Neural progenitor cell (in vitro differentiated cells): ENCODE results near the gene RNF150. TPM values are rescaled to one million over a fixed set of nuclear protein-coding genes. Genes with fewer than 3 reads are reported as not detected.
"Not testable (repeated sequence)": the region's sequence is repeated elsewhere in the genome, so short reads cannot be mapped to it uniquely, and the experiment has no call there.

Source experiments
- DNase-seq: peaks from one replicate; pipeline ENCODE4 v3.0.0-alpha.2; 2016; ENCODE audit warnings: low spot score
- H2AFZ ChIP-seq: fragments of 200-600 bp; sonication (generic); replicated peaks from 2 replicates; pipeline ENCODE4 v1.6.1; 2016; ENCODE audit warnings: antibody characterized with exemption
- H3F3A ChIP-seq: fragments of 200-600 bp; sonication (generic); 2 replicates; pipeline ENCODE4 v1.6.1; 2016; ENCODE audit warnings: antibody characterized with exemption, low read depth
- H3K27ac ChIP-seq: fragments of 200-600 bp; sonication (generic); 2 replicates; pipeline ENCODE4 v1.5.1; 2016; ENCODE audit warnings: mild to moderate bottlenecking
- H3K27me3 ChIP-seq: fragments of 200-600 bp; sonication (generic); 2 replicates; pipeline ENCODE4 v1.6.1; 2016; ENCODE audit warnings: mild to moderate bottlenecking, moderate library complexity
- H3K36me3 ChIP-seq: fragments of 200-600 bp; sonication (generic); 2 replicates; pipeline ENCODE4 v1.5.1; 2016
- H3K4me1 ChIP-seq: fragments of 200-600 bp; sonication (generic); 2 replicates; pipeline ENCODE4 v1.6.1; 2016; ENCODE audit warnings: mixed run types
- H3K4me2 ChIP-seq: fragments of 200-600 bp; sonication (generic); 2 replicates; pipeline ENCODE4 v1.6.1; 2016
- H3K4me3 ChIP-seq: fragments of 200-600 bp; sonication (generic); 2 replicates; pipeline ENCODE4 v1.5.1; 2016
- H3K79me2 ChIP-seq: fragments of 200-600 bp; sonication (generic); 2 replicates; pipeline ENCODE4 v1.6.1; 2016; ENCODE audit warnings: low read depth
- H3K9ac ChIP-seq: fragments of 200-600 bp; sonication (generic); 2 replicates; pipeline ENCODE4 v1.6.1; 2016
- H3K9me3 ChIP-seq: fragments of 200-600 bp; sonication (generic); 2 replicates; pipeline ENCODE4 v1.5.1; 2016; ENCODE audit warnings: low read depth
- H4K20me1 ChIP-seq: fragments of 200-600 bp; sonication (generic); 2 replicates; pipeline ENCODE4 v1.6.1; 2016; ENCODE audit warnings: low read depth
- H3K27ac Mint-ChIP-seq: 3 replicates; pipeline ENCODE4 v1.8.0; 2021; ENCODE audit warnings: mixed read lengths
- H3K27me3 Mint-ChIP-seq: 2 replicates; pipeline ENCODE4 v1.8.0; 2022; ENCODE audit warnings: low read depth, mild to moderate bottlenecking, inconsistent platforms, moderate library complexity, mixed read lengths; ENCODE audit not compliant: insufficient read depth
- H3K36me3 Mint-ChIP-seq: 3 replicates; pipeline ENCODE4 v1.8.0; 2021; ENCODE audit warnings: mixed read lengths
- H3K4me1 Mint-ChIP-seq: 3 replicates; pipeline ENCODE4 v1.8.0; 2021; ENCODE audit warnings: mixed read lengths
- H3K4me3 Mint-ChIP-seq: 3 replicates; pipeline ENCODE4 v1.8.0; 2021; ENCODE audit warnings: mild to moderate bottlenecking, moderate library complexity, mixed read lengths
- H3K9me3 Mint-ChIP-seq: 3 replicates; pipeline ENCODE4 v1.8.0; 2020; ENCODE audit warnings: mixed read lengths
- CTCF ChIP-seq: fragments of 200-600 bp; sonication (generic); IDR thresholded peaks from 2 replicates; pipeline ENCODE4 v1.5.1; 2017; ENCODE audit warnings: antibody characterized with exemption, mild to moderate bottlenecking
- EZH2 ChIP-seq: fragments of 200-600 bp; sonication (generic); IDR thresholded peaks from 2 replicates; pipeline ENCODE4 v1.6.1; 2017; ENCODE audit warnings: antibody characterized with exemption, mild to moderate bottlenecking, moderate library complexity
- EZH2phosphoT487 ChIP-seq: fragments of 200-600 bp; sonication (generic); IDR thresholded peaks from 2 replicates; pipeline ENCODE4 v1.6.1; 2017; ENCODE audit warnings: antibody characterized with exemption
- total RNA-seq: library from RNA; depleted of rRNA; stranded (reverse); fragments of >200 nt; gene quantifications from 2 replicates; pipeline ENCODE4 v1.2.3, GENCODE V29; 2015; ENCODE audit warnings: low replicate concordance

The RNF150 gene
- total RNA-seq, 1 donor from 2014 or later: 1.4 TPM

- Histone ChIP-seq H3K4me3 (no peak overlapping the region), H3K27me3 (no peaks in the 10 kb centered on the region), H4K20me1 (no peaks in the 10 kb centered on the region), H3K4me2 (no peak overlapping the region), H2AFZ (no peak overlapping the region), H3K9ac (no peak overlapping the region), H3K27ac (no peak overlapping the region), H3K4me1 (peaks cover 13% of the 10 kb centered on the region), H3K9me3 (no peaks in the 10 kb centered on the region), H3F3A (peaks cover 9% of the 10 kb centered on the region), H3K36me3 (no peaks in the 10 kb centered on the region), H3K79me2 (no peaks in the 10 kb centered on the region)
- H3K27me3 Mint-ChIP-seq: peaks cover 4% of the 10 kb centered on the region
- TF ChIP-seq EZH2 (no peak), EZH2phosphoT487 (no peak), CTCF (no peak)
- H3K4me1 Mint-ChIP-seq: peaks cover 7% of the 10 kb centered on the region
- peaks cover 5% of the 10 kb centered on the region for H3K9me3 Mint-ChIP-seq
- H3K27ac Mint-ChIP-seq: no peak overlapping the region
- DNase-seq: no peak
- H3K36me3 Mint-ChIP-seq: no peaks in the 10 kb centered on the region
- no peak overlapping the region for H3K4me3 Mint-ChIP-seq
These were observed 303.4 kb downstream of the RNF150 start for GRCh38 chr4:140829825-140830224.

GRCh38 chr4:140826701-140827027, 306.6 kb downstream of the RNF150 start:
- H3K9ac ChIP-seq: no peak overlapping the region
- H3K79me2 ChIP-seq: no peaks in the 10 kb centered on the region
- no peak for DNase-seq
- H3K36me3 ChIP-seq: no peaks in the 10 kb centered on the region
- no peak overlapping the region for H3K4me3 ChIP-seq
- peaks cover 8% of the 10 kb centered on the region for H3K9me3 Mint-ChIP-seq
- H4K20me1 ChIP-seq: no peaks in the 10 kb centered on the region
- H3K27ac Mint-ChIP-seq: no peak overlapping the region
- H2AFZ ChIP-seq: no peak overlapping the region
- H3K9me3 ChIP-seq: no peaks in the 10 kb centered on the region
- H3K27ac ChIP-seq: no peak overlapping the region
- H3K36me3 Mint-ChIP-seq: no peaks in the 10 kb centered on the region
- no peaks in the 10 kb centered on the region for H3K27me3 Mint-ChIP-seq
- H3K4me2 ChIP-seq: no peak overlapping the region
- H3K4me1 ChIP-seq: no peaks in the 10 kb centered on the region
- H3F3A ChIP-seq: no peaks in the 10 kb centered on the region
- no peak for TF ChIP-seq EZH2
- H3K4me1 Mint-ChIP-seq: no peaks in the 10 kb centered on the region
- no peaks in the 10 kb centered on the region for H3K27me3 ChIP-seq
- no peak overlapping the region for H3K4me3 Mint-ChIP-seq

- H3K4me3 Mint-ChIP-seq, H3K4me1 ChIP-seq, DNase-seq: not testable (repeated sequence)
These were observed 312.7 kb downstream of the RNF150 start for GRCh38 chr4:140820520-140820919.

GRCh38 chr4:140819610-140820009, 313.7 kb downstream of the RNF150 start:
- Histone ChIP-seq H3F3A (no peaks in the 10 kb centered on the region), H3K79me2 (no peaks in the 10 kb centered on the region)
- no peaks in the 10 kb centered on the region for H3K4me1 Mint-ChIP-seq

More at GRCh38 chr4:140820520-140820919, 312.7 kb downstream of the RNF150 start:
- not testable (repeated sequence) for H3K4me3 ChIP-seq, H3K9ac ChIP-seq, H3K79me2 ChIP-seq, H3K36me3 Mint-ChIP-seq, H3K27ac Mint-ChIP-seq, H3F3A ChIP-seq, H4K20me1 ChIP-seq, H2AFZ ChIP-seq, H3K4me2 ChIP-seq, H3K36me3 ChIP-seq, H3K27ac ChIP-seq, H3K27me3 ChIP-seq, H3K4me1 Mint-ChIP-seq, H3K9me3 ChIP-seq, H3K27me3 Mint-ChIP-seq
- peaks cover 11% of the 10 kb centered on the region for H3K9me3 Mint-ChIP-seq

More at GRCh38 chr4:140819610-140820009, 313.7 kb downstream of the RNF150 start:
- H3K9me3 Mint-ChIP-seq: peaks cover 7% of the 10 kb centered on the region
- Histone ChIP-seq H3K4me2 (peak overlapping the region; percentile 10), H3K4me1 (peaks cover 10% of the 10 kb centered on the region), H3K27ac (no peak overlapping the region), H2AFZ (no peak overlapping the region), H3K9ac (no peak overlapping the region), H3K36me3 (no peaks in the 10 kb centered on the region), H3K27me3 (no peaks in the 10 kb centered on the region), H4K20me1 (no peaks in the 10 kb centered on the region), H3K9me3 (no peaks in the 10 kb centered on the region), H3K4me3 (no peak overlapping the region)
- no peak for TF ChIP-seq CTCF
- TF ChIP-seq EZH2: no peak
- no peak for TF ChIP-seq EZH2phosphoT487
- no peak overlapping the region for H3K27ac Mint-ChIP-seq
- H3K27me3 Mint-ChIP-seq: peaks cover 2% of the 10 kb centered on the region
- H3K4me3 Mint-ChIP-seq: no peak overlapping the region
- H3K36me3 Mint-ChIP-seq: no peaks in the 10 kb centered on the region
- no peak for DNase-seq
